Osteocyte (in vitro differentiated cells): ENCODE measurements around the gene RABGGTA. TPM values are rescaled to one million over a fixed set of nuclear protein-coding genes. Genes with fewer than 3 reads are reported as not detected.
"Not testable (repeated sequence)": the region's sequence is repeated elsewhere in the genome, so short reads cannot be mapped to it uniquely, and the experiment has no call there.

Experiments
- DNase-seq: peaks from one replicate; pipeline ENCODE4 v3.0.0; 2021; ENCODE audit warnings: mixed read lengths; ENCODE audit not compliant: unreplicated experiment; ENCODE audit errors: extremely low spot score
- H3K27ac Mint-ChIP-seq: one replicate; pipeline ENCODE4 v1.8.0; 2021; ENCODE audit warnings: mild to moderate bottlenecking, mixed read lengths; ENCODE audit not compliant: unreplicated experiment
- H3K27me3 Mint-ChIP-seq: one replicate; pipeline ENCODE4 v1.8.0; 2021; ENCODE audit warnings: mixed read lengths; ENCODE audit not compliant: unreplicated experiment
- H3K36me3 Mint-ChIP-seq: one replicate; pipeline ENCODE4 v1.8.0; 2021; ENCODE audit warnings: mixed read lengths; ENCODE audit not compliant: unreplicated experiment
- H3K4me1 Mint-ChIP-seq: one replicate; pipeline ENCODE4 v1.8.0; 2021; ENCODE audit warnings: mixed read lengths; ENCODE audit not compliant: unreplicated experiment
- H3K4me3 Mint-ChIP-seq: one replicate; pipeline ENCODE4 v1.8.0; 2021; ENCODE audit warnings: mild to moderate bottlenecking, moderate library complexity, mixed read lengths; ENCODE audit not compliant: unreplicated experiment
- H3K9me3 Mint-ChIP-seq: one replicate; pipeline ENCODE4 v1.8.0; 2021; ENCODE audit warnings: mixed read lengths; ENCODE audit not compliant: unreplicated experiment
- CTCF ChIP-seq: fragments of 200-600 bp; sonication (generic); IDR thresholded peaks from 2 replicates; pipeline ENCODE4 v1.5.0; 2021; ENCODE audit warnings: antibody characterized with exemption, mild to moderate bottlenecking, moderate library complexity
- total RNA-seq: library from RNA; stranded (reverse); gene quantifications from 2 replicates; pipeline ENCODE4 v1.2.1, GENCODE V29; 2021

RABGGTA gene
- total RNA-seq, 1 donor from 2014 or later: 30.8 TPM

- H3K27me3 Mint-ChIP-seq: no peaks in the 10 kb centered on the region
- H3K36me3 Mint-ChIP-seq: no peaks in the 10 kb centered on the region
- DNase-seq: no peak
- H3K4me1 Mint-ChIP-seq: peaks cover 19% of the 10 kb centered on the region
- H3K4me3 Mint-ChIP-seq: no peak overlapping the region
- no peaks in the 10 kb centered on the region for H3K9me3 Mint-ChIP-seq
- no peak for TF ChIP-seq CTCF
- H3K27ac Mint-ChIP-seq: no peak overlapping the region
Measured at GRCh38 chr14:24246765-24247212, 24.6 kb downstream of the RABGGTA start.

DNA sequence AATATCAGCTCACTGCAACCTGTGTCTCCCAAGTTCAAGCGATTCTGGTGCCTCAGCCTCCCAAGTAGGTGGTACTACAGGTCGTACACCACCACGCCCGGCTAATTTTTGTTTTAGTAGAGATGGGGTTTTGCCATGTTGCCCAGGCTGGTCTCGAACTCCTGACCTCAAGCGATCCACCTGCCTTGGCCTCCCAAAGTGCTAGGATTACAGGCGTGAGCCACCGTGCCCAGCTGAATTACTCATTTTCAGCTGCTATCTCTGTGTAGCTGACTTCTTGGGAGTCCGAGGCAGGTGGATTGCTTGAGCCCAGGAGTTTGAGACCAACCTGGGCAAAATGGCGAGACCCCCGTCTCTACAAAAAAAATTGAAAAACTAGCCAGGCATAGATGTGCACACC lies 26.0 kb downstream of the RABGGTA start:
- H3K27ac Mint-ChIP-seq, H3K27me3 Mint-ChIP-seq, H3K9me3 Mint-ChIP-seq, H3K36me3 Mint-ChIP-seq, H3K4me3 Mint-ChIP-seq, DNase-seq: not testable (repeated sequence)
- peaks cover 31% of the 10 kb centered on the region for H3K4me1 Mint-ChIP-seq

GRCh38 chr14:24243336-24243836 lies 28.0 kb downstream of the RABGGTA start:
- Mint-ChIP-seq H3K4me1 (peaks cover 45% of the 10 kb centered on the region), H3K9me3 (no peaks in the 10 kb centered on the region), H3K27me3 (no peaks in the 10 kb centered on the region), H3K36me3 (peaks cover 15% of the 10 kb centered on the region), H3K4me3 (peak overlapping the region; percentile 88), H3K27ac (peak overlapping the region; percentile 100)
- no peak for DNase-seq
- TF ChIP-seq CTCF: no peak

GRCh38 chr14:24241829-24242443 lies 29.5 kb downstream of the RABGGTA start:
- H3K4me1 Mint-ChIP-seq: peaks cover 44% of the 10 kb centered on the region
- DNase-seq: peak; percentile 97
- H3K27me3 Mint-ChIP-seq: no peaks in the 10 kb centered on the region
- peak; percentile 63 for TF ChIP-seq CTCF
- H3K9me3 Mint-ChIP-seq: no peaks in the 10 kb centered on the region
- H3K36me3 Mint-ChIP-seq: peaks cover 30% of the 10 kb centered on the region
- peak overlapping the region; percentile 88 for H3K4me3 Mint-ChIP-seq
- peak overlapping the region; percentile 100 for H3K27ac Mint-ChIP-seq

DNA sequence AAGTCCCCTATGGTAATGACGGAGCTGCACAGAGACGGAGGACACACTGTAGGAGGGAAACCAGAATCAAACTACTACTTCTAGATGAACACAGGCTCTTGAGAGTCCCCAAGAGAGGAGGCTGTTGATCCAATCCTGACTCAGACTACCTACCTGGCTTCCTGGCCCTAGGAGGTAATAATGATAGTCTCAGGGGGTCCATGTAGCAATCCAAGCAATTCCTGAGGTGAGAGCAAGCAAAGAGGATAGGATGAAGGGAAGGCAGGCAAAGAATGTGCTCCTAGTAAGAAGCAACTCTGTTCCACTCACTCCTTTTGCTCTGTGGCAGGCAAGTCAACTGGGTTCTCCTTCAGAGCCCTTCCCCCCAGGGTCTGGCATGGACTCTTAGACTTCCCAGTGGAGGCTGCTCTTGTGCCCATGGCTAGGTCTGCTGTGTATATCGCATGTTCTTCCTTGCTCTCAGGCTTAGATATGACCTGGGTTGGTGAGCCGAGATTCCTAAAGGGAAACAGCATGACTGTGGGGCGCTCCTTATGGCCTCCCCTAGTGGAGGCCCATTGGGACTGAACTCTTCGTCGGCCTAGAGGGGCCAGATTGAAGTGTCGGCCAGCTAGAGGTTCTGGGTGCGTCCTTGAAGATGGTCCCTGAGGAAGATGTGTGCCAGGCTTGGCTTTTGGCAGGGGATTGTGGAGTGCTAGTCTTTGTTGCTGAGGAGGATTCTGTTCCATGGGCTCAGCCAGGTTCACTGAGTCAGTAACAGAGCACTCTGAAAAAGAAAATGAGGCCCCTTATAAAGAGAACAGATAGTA lies 31.1 kb downstream of the RABGGTA start:
- Mint-ChIP-seq H3K9me3 (no peaks in the 10 kb centered on the region), H3K4me3 (peak overlapping the region; percentile 88), H3K4me1 (peaks cover 45% of the 10 kb centered on the region), H3K27ac (peak overlapping the region; percentile 34), H3K27me3 (no peaks in the 10 kb centered on the region), H3K36me3 (peaks cover 43% of the 10 kb centered on the region)
- DNase-seq: no peak
- TF ChIP-seq CTCF: no peak
